GM18909 (cell line): Measurements from ENCODE around the gene SF3A1.

Experiments
- ATAC-seq: cut with Tn5 transposase; IDR thresholded peaks from one replicate; pipeline ENCODE4 v1.9.1; 2021; ENCODE audit warnings: mild to moderate bottlenecking; ENCODE audit not compliant: unreplicated experiment, poor library complexity

SF3A1 gene

GRCh38 chr22:30291058-30291892 lies 65.4 kb downstream of the SF3A1 start:
- ATAC-seq, result no peak

- ATAC-seq, result peak; percentile 25
Observed at GRCh38 chr22:30290342-30291057, 66.2 kb downstream of the SF3A1 start.

GRCh38 chr22:30289980-30290313 lies 66.7 kb downstream of the SF3A1 start:
- peak; percentile 12 for ATAC-seq

GRCh38 chr22:30289141-30289979 lies 67.3 kb downstream of the SF3A1 start, which contains the start of gene CASTOR1:
CASTOR1 (minus strand) TSS chr22:30289505; CDS start chr22:30289497, 8 bp downstream.
- ATAC-seq, result peak; percentile 72

- ATAC-seq, result no peak
Observed at GRCh38 chr22:30288419-30289140, 68.1 kb downstream of the SF3A1 start.

GRCh38 chr22:30287648-30288418 lies 68.9 kb downstream of the SF3A1 start:
- no peak for ATAC-seq

- no peak for ATAC-seq
Observed at GRCh38 chr22:30286813-30287647, 69.7 kb downstream of the SF3A1 start.

- ATAC-seq, result no peak
Observed at GRCh38 chr22:30286331-30286730, 70.4 kb downstream of the SF3A1 start.

GRCh38 chr22:30285846-30286200 lies 70.9 kb downstream of the SF3A1 start:
- no peak for ATAC-seq

GRCh38 chr22:30285176-30285845 lies 71.4 kb downstream of the SF3A1 start:
- ATAC-seq, result no peak

GRCh38 chr22:30284666-30285065 lies 72.0 kb downstream of the SF3A1 start:
- no peak for ATAC-seq

GRCh38 chr22:30284172-30284571 lies 72.5 kb downstream of the SF3A1 start:
- no peak for ATAC-seq

GRCh38 chr22:30283342-30283741 lies 73.4 kb downstream of the SF3A1 start:
- no peak for ATAC-seq

- no peak for ATAC-seq
Observed at GRCh38 chr22:30282616-30283046, 74.1 kb downstream of the SF3A1 start.
